Kidney tubule cell (primary cell): Measurements from ENCODE around the gene THSD1.
"Not testable (repeated sequence)": the region's sequence is repeated elsewhere in the genome, so short reads cannot be mapped to it uniquely, and the experiment has no call there.

Experiments used
- DNase-seq: peaks from one replicate; pipeline ENCODE4 v3.0.0-alpha.2; 2018; ENCODE audit warnings: low spot score

The THSD1 gene

DNA sequence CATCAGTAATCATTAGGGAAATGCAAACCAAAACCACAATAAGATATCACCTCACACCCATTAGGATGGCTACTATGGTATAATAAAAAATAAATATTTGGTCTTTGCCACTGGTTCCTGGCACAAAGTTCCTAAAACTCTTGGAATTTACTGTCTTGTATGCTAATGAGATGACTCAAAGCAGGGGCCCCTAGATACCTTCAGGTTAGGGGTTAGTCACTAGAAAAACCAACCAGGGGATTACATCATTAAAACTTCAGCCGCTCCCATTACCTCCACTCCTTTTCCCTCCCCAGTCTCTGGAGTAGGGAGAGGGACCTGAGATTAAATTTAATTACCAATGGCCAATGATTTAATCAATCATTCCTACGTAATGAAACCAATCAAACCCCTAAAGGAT is 49.6 kb downstream of the THSD1 start:
- DNase-seq: peak; percentile 91

DNA sequence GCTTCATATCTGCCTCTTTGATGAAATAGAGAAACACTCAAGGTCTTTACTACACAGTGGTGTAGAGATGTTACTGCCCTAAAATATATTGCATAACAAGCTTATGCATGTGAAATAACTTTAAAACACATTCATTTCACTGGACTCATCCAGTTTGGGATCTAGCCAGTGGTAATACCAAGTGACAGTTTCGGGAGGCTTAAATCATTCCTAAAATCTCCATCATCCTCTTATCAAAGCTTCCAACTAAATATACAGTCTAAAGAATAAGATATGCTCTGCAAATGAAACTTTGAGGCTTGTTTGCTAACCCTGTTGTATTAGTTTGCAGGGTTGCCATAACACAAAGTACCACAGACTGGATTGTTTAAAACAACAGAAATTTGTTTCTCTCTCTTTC is 52.8 kb downstream of the THSD1 start:
- DNase-seq: no peak

DNA sequence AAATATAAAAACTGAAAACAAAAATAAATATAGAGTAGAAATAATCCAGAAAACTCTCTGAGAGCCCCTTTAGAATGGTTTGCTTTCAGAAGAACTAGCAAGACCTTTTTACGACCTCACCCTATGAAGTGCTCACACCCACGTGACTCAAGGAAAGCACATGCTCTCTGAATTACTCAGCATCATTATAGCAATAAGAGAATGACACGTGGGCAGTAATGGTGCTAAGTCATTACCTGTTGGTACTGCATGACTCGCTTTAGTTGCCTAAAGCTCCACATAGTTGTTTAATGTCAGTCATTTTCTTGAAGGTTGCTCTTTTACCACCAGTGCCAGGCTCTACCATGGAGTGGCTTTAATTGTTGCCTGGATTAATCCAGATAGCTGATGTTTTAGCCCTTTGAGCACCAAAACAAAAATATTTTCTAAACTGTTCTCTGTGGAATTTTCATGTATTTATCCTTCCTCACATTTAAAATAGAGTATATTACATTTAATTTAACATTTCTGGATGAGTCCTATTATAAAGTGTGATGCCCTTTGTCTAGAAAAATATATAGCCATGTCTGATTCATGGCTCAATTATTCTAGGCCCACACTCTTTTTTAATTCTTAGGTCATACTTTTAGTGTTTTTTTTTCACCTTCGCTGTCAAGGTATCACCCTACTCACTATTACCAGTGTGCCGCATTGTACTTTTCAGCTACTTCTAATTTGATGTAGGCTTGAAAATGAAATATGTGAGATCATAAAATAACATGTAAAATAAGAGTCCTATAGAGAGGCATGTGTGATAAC is 56.8 kb downstream of the THSD1 start:
- DNase-seq: peak; percentile 97

DNA sequence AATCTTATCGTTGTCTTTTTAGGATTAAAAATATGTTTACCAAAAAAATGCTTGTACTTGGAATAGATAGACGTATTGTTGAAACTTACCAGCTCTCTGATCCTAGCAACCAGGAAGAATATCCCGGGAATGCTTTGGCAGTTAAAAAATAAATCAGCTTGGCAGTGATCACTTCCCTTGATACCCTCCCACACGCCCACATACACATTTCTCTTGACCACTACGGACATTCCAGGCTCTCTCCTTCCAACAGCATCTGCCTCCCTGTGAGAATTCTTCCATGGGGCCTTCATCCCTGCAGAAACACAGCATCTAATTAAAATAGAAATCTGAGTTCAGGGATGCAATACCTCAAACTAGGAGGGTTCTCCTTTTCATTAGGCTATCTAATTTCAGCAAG is 57.9 kb downstream of the THSD1 start:
- peak; percentile 95 for DNase-seq

DNA sequence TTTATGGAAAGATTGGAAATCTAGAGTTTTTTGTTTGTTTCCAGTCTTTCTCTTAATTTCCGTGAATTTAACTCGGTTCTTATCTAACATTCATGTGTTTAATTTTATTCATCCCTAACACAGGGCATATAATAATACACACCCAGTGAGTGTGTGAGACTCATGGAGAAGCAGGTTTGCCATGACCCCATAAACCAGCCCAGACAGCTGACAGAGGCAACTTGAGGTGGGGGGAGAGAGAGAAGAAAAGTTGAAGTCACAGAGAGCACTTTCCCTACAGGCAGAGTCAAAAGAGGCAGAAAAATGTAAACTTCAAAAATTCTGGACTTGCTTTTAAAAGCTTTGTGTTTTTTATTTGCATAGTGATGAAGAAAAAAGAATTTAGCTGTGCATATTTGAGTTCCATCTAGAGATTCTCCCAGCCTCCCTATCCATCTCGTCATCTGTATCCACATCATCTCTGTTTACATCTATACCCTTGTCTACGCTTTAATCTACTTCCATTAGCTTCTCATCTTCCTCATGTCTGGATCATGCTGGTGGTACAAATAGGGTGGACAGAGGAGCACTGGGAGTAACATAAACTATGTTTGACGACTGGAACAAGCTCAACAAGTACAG is 60.2 kb downstream of the THSD1 start:
- no peak for DNase-seq

DNA sequence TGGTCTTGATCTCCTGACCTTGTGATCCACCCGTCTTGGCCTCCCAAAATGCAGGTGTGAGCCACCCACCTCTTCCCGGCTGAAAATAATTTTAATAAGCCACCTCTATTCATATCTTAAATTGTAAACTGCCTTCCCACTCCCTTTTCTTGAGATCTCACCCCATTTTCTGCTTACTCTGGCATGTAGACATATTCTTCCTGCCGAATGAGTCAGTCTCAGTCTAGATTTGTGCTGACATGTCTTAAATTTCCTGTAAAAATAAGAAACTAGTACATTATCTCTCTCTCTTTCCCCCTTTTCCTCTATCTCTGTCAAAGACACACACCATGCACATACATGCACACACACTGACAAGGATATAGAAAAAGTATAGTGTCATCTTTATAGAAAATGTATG is 60.9 kb downstream of the THSD1 start:
- DNase-seq: peak; percentile 37

DNA sequence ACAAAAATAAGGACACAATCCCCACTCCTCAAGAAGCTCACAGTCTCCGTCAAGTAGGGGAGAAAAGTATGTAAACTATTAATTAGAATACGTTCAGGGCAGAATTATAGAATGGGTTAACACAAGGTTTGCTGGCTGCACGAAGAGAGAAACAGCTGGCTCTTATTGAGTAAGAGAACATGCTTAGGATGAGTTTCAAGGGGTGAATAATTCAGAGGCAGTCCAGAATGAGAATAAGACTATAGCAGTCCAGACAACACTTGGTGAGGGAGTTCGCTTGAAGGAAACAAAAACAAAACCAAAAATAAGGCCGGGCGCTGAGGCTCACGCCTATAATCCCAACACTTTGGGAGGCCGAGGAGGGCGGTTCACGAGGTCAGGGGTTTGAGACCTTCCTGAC is 61.9 kb downstream of the THSD1 start:
- no peak for DNase-seq

DNA sequence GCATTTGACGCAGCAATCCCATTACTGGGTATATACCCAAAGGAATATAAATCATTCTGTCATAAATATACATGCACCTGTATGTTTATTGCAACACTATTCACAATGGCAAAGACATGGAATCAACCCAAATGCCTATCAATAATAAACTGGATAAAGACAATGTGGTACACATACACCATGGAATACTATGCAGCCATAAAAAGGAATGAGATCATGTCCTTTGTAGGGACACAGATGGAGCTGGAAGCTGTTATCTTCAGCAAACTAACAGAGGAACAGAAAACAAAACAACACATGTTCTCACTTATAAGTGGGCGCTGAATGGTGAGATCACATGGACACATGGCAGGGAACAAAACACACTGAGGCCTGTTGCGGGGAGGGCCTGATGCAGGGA is 63.8 kb downstream of the THSD1 start:
- DNase-seq: not testable (repeated sequence)

DNA sequence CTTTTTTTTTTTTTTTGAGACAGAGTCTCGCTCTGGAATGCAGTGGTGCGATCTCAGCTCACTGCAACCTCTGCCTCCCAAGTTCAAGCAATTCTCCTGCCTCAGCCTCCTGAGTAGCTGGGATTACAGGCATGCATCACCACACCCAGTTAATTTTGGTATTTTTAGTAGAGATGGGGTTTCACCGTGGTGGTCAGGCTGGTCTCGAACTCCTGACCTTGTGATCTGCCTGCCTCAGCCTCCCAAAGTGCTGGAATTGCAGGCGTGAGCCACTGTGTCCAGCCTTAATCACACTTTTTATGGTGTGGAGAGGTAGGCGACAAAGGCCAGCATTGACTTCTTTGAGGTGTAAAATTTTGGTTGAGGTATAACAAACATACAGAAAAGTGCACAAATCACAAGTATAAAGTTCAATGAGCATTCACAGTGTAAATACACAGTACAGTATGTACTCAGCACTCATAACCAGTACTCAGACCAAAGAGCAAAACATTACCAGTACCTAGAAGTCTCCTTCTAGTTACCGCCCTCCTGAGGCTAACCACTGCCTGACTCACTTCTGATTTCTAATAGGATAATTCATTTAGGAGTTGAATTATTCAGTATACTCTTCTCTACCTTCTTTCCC is 68.0 kb downstream of the THSD1 start:
- DNase-seq: peak; percentile 33

DNA sequence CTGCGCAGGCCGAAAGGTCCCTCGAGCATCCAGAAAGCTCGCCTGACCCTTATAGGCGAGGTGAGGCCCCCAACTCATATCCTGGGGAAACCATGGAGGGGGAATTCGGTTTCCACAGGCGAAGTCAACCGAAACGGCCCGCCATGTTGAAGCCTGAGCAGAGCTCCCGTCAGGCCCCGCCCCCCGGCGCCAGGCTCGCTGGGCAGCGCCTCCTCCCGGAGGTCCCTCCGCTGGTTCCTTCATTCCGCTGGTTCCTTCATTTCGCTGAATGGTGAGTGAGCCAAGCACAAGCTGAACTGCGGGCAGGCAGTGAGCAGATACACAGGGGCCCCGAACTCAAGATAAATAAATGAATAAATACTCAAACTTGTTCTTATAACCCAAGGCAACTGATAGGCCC is 71.9 kb downstream of the THSD1 start:
- DNase-seq: not testable (repeated sequence)

DNA sequence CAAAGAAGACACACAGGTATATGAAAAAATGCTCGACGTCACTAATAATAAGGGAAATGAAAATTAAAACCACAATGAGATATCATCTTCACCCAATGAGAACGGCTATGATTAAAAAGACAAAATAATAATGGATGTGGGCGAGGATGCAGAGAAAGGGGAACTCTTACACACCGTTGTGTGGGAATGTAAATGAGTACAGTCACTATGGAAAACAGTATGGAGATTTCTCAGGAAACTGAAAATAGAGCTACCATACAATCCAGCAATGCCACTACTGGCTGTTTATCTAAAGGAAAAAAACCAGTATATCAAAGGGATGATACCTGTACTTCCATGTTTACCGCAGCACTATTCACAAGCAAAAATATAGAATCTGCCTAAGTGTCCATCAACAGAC is 74.1 kb downstream of the THSD1 start:
- not testable (repeated sequence) for DNase-seq
